Activated CD8-positive, alpha-beta T cell treated with anti-CD3 and anti-CD28 coated beads for 36 hours (primary cell): ENCODE results near the gene SLC8A1. TPM values are rescaled to one million over a fixed set of nuclear protein-coding genes. Genes with fewer than 3 reads are reported as not detected.

Experiments used
- ATAC-seq: fragments of 200-7000 bp; cut with Tn5 transposase; one replicate; pipeline ENCODE4 v1.10.0; 2021; ENCODE audit warnings: mild to moderate bottlenecking, moderate library complexity
- CTCF ChIA-PET: fragments of 350-600 bp; sonication (Branson Sonifier 250); formaldehyde crosslinking; loops from one replicate; lab custom pipeline; 2021; ENCODE audit warnings: antibody characterized with exemption; lab: Charles Lee
- POLR2A ChIA-PET: fragments of 350-600 bp; sonication (Branson Sonifier 250); formaldehyde crosslinking; loops from one replicate; lab custom pipeline; 2021; ENCODE audit warnings: antibody characterized with exemption; lab: Charles Lee
- DNase-seq: peaks from one replicate; pipeline ENCODE4 v3.0.0-alpha.2; 2020
- H3K27ac Mint-ChIP-seq: one replicate; pipeline ENCODE4 v1.8.0; 2021; ENCODE audit warnings: mild to moderate bottlenecking, mixed read lengths
- H3K27me3 Mint-ChIP-seq: one replicate; pipeline ENCODE4 v1.8.0; 2021; ENCODE audit warnings: mixed read lengths
- H3K36me3 Mint-ChIP-seq: one replicate; pipeline ENCODE4 v1.8.0; 2021; ENCODE audit warnings: low read depth, mixed read lengths
- H3K4me1 Mint-ChIP-seq: one replicate; pipeline ENCODE4 v1.8.0; 2021; ENCODE audit warnings: low read depth, mixed read lengths
- H3K4me3 Mint-ChIP-seq: one replicate; pipeline ENCODE4 v1.8.0; 2021; ENCODE audit warnings: mild to moderate bottlenecking, moderate library complexity, mixed read lengths
- H3K9me3 Mint-ChIP-seq: one replicate; pipeline ENCODE4 v1.8.0; 2021; ENCODE audit warnings: mixed read lengths
- intact Hi-C: fragments of 100-400 bp; cut with micrococcal nuclease; formaldehyde crosslinking; loops from one replicate; pipeline ENCODE4 v1.10.0; 2022
- total RNA-seq, 2 experiments: library from RNA; stranded (reverse); gene quantifications; one replicate each; pipeline ENCODE4 v1.2.3, GENCODE V29; 2021
- TF ChIP-seq, protein P1 (sequence below): fragments of 200-600 bp; IDR thresholded peaks from one replicate; pipeline ENCODE4 v1.8.0; 2022; ENCODE audit warnings: antibody characterized with exemption, mild to moderate bottlenecking

Gene SLC8A1
- total RNA-seq, 2 experiments from 2014 or later: 0.23 to 0.34 TPM

DNA sequence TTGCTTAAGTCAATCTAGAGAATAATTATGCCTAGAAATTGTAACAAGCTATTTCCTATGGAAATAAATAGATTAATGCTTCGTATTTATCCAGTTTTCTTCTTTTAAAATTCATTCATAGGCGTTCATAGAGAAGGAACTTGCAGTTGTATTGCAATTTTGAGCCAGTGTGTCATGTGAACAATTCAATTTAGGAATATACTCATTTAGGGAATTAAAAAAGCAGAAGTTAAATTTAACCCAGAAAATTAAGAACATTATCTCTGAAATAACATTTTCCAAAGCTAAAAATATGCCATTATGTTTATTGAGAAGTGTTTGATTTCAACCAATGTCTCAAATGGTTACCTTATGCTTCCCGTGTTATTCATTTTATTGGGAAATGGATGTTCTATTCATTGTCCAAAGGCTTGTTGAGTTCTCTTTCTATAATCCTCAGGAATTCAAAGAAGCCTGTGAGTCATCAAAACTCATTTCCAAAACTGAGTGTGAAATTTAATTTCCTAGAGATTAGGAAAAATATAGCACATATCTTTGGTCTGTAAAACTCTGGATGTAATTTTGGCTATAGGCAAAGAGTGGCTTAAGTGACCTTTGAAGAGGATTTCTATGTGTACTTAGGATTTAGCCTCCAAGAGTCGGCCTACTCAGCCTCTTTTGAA is 99.7 kb downstream of the SLC8A1 start:
- CTCF ChIA-PET: no interaction called here
- Mint-ChIP-seq H3K9me3 (no peaks in the 10 kb centered on the region), H3K27me3 (peaks cover 3% of the 10 kb centered on the region), H3K36me3 (no peaks in the 10 kb centered on the region), H3K4me3 (no peak overlapping the region), H3K4me1 (no peaks in the 10 kb centered on the region), H3K27ac (no peak overlapping the region)
- POLR2A ChIA-PET: no interaction called here
- no peak for ATAC-seq
- TF ChIP-seq, protein P1, sequence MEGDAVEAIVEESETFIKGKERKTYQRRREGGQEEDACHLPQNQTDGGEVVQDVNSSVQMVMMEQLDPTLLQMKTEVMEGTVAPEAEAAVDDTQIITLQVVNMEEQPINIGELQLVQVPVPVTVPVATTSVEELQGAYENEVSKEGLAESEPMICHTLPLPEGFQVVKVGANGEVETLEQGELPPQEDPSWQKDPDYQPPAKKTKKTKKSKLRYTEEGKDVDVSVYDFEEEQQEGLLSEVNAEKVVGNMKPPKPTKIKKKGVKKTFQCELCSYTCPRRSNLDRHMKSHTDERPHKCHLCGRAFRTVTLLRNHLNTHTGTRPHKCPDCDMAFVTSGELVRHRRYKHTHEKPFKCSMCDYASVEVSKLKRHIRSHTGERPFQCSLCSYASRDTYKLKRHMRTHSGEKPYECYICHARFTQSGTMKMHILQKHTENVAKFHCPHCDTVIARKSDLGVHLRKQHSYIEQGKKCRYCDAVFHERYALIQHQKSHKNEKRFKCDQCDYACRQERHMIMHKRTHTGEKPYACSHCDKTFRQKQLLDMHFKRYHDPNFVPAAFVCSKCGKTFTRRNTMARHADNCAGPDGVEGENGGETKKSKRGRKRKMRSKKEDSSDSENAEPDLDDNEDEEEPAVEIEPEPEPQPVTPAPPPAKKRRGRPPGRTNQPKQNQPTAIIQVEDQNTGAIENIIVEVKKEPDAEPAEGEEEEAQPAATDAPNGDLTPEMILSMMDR: no peak
- intact Hi-C loops: no loop called here
- DNase-seq: no peak

DNA sequence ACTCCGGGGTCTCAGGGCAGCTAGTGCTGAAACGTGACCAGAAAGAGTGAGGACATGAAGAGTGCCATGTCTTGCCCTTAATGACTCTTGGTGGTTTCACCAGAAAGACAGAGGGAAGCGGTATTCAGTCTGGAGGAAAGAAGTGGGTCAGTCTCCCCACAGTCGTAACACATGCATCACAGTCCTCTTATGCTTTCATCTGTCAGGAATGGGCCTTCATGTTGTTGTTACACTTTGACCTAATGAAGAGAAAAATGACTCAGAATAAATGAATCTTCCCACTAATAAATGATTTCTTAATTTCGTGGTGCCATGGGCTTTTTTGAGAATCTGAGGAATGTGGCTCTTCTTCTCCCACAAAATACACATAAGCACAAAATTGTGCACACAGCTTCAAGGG is 103.2 kb downstream of the SLC8A1 start:
- H3K36me3 Mint-ChIP-seq: no peaks in the 10 kb centered on the region
- CTCF ChIA-PET: no interaction called here
- H3K27me3 Mint-ChIP-seq: no peaks in the 10 kb centered on the region
- DNase-seq (no peak), ATAC-seq (no peak)
- H3K4me3 Mint-ChIP-seq: no peak overlapping the region
- intact Hi-C loops: no loop called here
- H3K9me3 Mint-ChIP-seq: no peaks in the 10 kb centered on the region
- no peak overlapping the region for H3K27ac Mint-ChIP-seq
- POLR2A ChIA-PET: no interaction called here
- no peaks in the 10 kb centered on the region for H3K4me1 Mint-ChIP-seq
- TF ChIP-seq, protein P1: no peak

DNA sequence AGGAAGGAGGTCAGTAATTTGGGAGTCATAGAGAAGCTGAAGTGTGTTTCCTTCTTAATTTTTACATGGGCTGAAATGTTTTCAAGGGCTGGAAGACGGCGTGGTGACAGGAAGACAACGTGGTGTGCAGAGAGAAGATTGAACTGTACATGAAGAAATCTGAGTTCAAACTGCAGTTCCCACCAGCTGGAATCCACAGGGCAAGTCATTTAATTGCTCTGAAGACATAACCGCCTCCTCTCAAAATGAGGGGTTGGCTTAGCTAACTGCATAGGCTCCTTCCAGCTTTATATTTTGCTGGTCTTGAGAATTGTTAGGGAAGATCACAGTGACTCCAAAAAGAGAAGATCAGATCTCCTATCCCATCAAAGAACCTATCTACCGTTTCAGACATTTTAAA is 103.9 kb downstream of the SLC8A1 start:
- H3K27ac Mint-ChIP-seq: no peak overlapping the region
- no peaks in the 10 kb centered on the region for H3K9me3 Mint-ChIP-seq
- H3K4me1 Mint-ChIP-seq: no peaks in the 10 kb centered on the region
- TF ChIP-seq, protein P1: no peak
- H3K36me3 Mint-ChIP-seq: no peaks in the 10 kb centered on the region
- H3K27me3 Mint-ChIP-seq: no peaks in the 10 kb centered on the region
- ATAC-seq (no peak), DNase-seq (no peak)
- CTCF ChIA-PET: no interaction called here
- intact Hi-C loops: no loop called here
- POLR2A ChIA-PET: no interaction called here
- H3K4me3 Mint-ChIP-seq: no peak overlapping the region

DNA sequence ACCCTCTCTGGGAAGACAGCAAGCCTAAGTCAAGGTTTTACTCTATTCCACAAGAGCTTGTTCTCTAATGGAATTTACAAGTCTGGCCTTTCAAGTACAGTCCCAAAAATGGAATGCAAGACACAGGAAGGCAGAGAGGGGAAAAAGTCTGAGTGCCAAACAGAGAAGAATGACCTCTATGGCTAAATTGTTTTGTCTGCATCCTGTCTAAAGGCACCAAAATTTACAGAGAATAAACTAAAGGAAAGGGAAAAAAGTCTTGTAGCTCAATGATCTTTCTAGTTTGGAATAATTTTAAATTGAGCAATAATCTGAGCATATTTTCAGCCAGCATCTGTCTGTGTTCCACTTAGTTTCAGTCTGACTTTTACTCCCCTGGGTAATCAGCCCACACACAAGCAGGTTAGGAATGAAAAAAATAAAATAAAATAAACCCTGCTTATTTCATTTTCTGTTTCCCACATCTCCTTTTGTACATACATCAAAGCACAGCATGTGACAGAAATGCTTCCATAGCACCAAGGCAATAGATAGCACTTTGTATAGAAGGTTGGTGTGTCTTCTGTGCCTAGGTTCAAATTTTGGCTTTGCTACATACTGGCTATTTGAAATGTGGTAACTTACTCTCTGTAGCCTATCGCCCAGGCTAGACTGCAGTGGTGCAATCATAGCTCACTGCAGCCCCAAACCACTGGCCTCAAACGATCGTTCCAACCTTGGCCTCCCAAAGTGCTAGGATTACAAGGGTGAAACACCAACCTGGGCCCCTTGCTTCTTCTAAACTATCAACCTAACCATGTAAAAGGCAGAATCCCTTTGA is 105.1 kb downstream of the SLC8A1 start:
- Mint-ChIP-seq H3K27me3 (no peaks in the 10 kb centered on the region), H3K4me1 (no peaks in the 10 kb centered on the region), H3K27ac (no peak overlapping the region), H3K36me3 (no peaks in the 10 kb centered on the region), H3K9me3 (no peaks in the 10 kb centered on the region), H3K4me3 (no peak overlapping the region)
- no peak for ATAC-seq
- intact Hi-C loops: no loop called here
- ChIA-PET POLR2A (no interaction called here), CTCF (no interaction called here)
- TF ChIP-seq, protein P1: no peak
- DNase-seq: no peak

DNA sequence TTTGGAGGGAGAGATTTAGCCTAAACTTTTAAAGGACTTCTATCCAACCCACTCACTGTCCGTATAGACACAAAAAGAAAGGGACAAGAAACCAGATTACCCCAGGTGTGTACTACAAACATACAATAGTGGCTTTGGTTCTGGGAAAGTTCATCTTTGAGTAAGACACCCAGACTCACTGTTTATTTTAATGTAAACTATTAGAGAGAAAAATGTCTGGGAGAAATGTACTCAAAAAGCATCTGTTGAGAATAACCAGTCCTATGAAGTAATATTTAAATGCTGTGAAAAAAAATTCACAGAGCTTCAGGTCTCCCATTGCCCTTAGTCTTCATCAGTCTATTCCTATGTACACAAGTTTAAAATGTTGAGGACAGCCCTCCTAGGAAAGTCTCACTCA is 107.5 kb downstream of the SLC8A1 start:
- intact Hi-C loops: no loop called here
- ATAC-seq (no peak), DNase-seq (no peak)
- Mint-ChIP-seq H3K4me3 (no peak overlapping the region), H3K9me3 (no peaks in the 10 kb centered on the region), H3K4me1 (no peaks in the 10 kb centered on the region), H3K27me3 (no peaks in the 10 kb centered on the region), H3K27ac (no peak overlapping the region), H3K36me3 (no peaks in the 10 kb centered on the region)
- ChIA-PET CTCF (no interaction called here), POLR2A (no interaction called here)
- TF ChIP-seq, protein P1: no peak
